PC-9 (cell line): Measurements from ENCODE around the gene PIK3R5. TPM values are rescaled to one million over a fixed set of nuclear protein-coding genes. Genes with fewer than 3 reads are reported as not detected.

ENCODE experiments used
- BruUV-seq: library from RNA; stranded (reverse); fragments of 400-500 nt; replicated peaks from 2 replicates; lab custom pipeline; 2021; lab: Mats Ljungman, UMichigan
- CTCF ChIA-PET: fragments of 300-600 bp; sonication (Branson Sonifier 250); formaldehyde crosslinking; loops from one replicate; lab custom pipeline; 2022; ENCODE audit warnings: antibody characterized with exemption; lab: Charles Lee
- POLR2A ChIA-PET: fragments of 300-600 bp; sonication (Branson Sonifier 250); formaldehyde crosslinking; loops from one replicate; lab custom pipeline; 2022; ENCODE audit warnings: antibody characterized with exemption; ENCODE audit not compliant: unreplicated experiment; lab: Charles Lee
- DNase-seq, 2 experiments: peaks; one replicate each; pipeline versions ENCODE4 v3.0.0 to v3.0.0-alpha.2; 2015 to 2022; ENCODE audit warnings: mixed read lengths in 1 of 2
- H2AFZ ChIP-seq: fragments of 200-600 bp; sonication (generic); 2 replicates; pipeline ENCODE4 v1.8.1; 2017; ENCODE audit warnings: antibody characterized with exemption
- H3F3A ChIP-seq: fragments of 200-600 bp; sonication (generic); 2 replicates; pipeline ENCODE4 v1.8.1; 2017; ENCODE audit warnings: antibody characterized with exemption, mild to moderate bottlenecking, low read depth; ENCODE audit not compliant: insufficient read depth
- H3K27ac ChIP-seq: fragments of 200-600 bp; sonication (generic); 2 replicates; pipeline ENCODE4 v1.6.1; 2016; ENCODE audit warnings: mixed run types
- H3K27me3 ChIP-seq: fragments of 200-600 bp; sonication (generic); 2 replicates; pipeline ENCODE4 v1.6.1; 2016; ENCODE audit warnings: low read depth, mixed run types; ENCODE audit not compliant: insufficient read depth
- H3K36me3 ChIP-seq: fragments of 200-600 bp; sonication (generic); 2 replicates; pipeline ENCODE4 v1.6.1; 2016; ENCODE audit warnings: low read depth, mixed run types
- H3K4me1 ChIP-seq: fragments of 200-600 bp; sonication (generic); replicated peaks from 2 replicates; pipeline ENCODE4 v1.6.1; 2016; ENCODE audit warnings: mixed run types; ENCODE audit not compliant: insufficient read depth
- H3K4me2 ChIP-seq: fragments of 200-600 bp; sonication (generic); 2 replicates; pipeline ENCODE4 v1.6.1; 2017; ENCODE audit warnings: mixed run types
- H3K4me3 ChIP-seq: fragments of 200-600 bp; sonication (generic); 2 replicates; pipeline ENCODE4 v1.6.1; 2016; ENCODE audit warnings: mixed run types
- H3K79me2 ChIP-seq: fragments of 200-600 bp; sonication (generic); 2 replicates; pipeline ENCODE4 v1.6.1; 2017; ENCODE audit warnings: low read depth, mixed run types
- H3K9me2 ChIP-seq: fragments of 200-600 bp; sonication (generic); 2 replicates; pipeline ENCODE4 v1.8.1; 2017; ENCODE audit warnings: mild to moderate bottlenecking; ENCODE audit not compliant: insufficient read depth
- H3K9me3 ChIP-seq: fragments of 200-600 bp; sonication (generic); 2 replicates; pipeline ENCODE4 v1.8.1; 2016; ENCODE audit warnings: low read depth; ENCODE audit not compliant: insufficient read depth
- H4K20me1 ChIP-seq: fragments of 200-600 bp; sonication (generic); 2 replicates; pipeline ENCODE4 v1.8.1; 2017; ENCODE audit not compliant: insufficient read depth
- EZH2 ChIP-seq: fragments of 200-600 bp; sonication (generic); IDR thresholded peaks from 2 replicates; pipeline ENCODE4 v1.8.0; 2017; ENCODE audit warnings: antibody characterized with exemption, low read depth
- intact Hi-C: fragments of 100-400 bp; cut with micrococcal nuclease; formaldehyde crosslinking; loops from one replicate; pipeline ENCODE4 v1.10.0; 2022; ENCODE audit not compliant: unreplicated experiment
- total RNA-seq: library from RNA; stranded (reverse); gene quantifications from 2 replicates; pipeline ENCODE4 v1.2.3, GENCODE V29; 2021
- TF ChIP-seq, protein P1 (sequence below): fragments of 200-600 bp; sonication (generic); conservative IDR thresholded peaks from 2 replicates; pipeline ENCODE4 v1.6.1; 2017; ENCODE audit warnings: mixed run types, antibody characterized with exemption, mild to moderate bottlenecking, moderate library complexity

PIK3R5 gene
- total RNA-seq, 1 experiment from 2014 or later: not detected

DNA sequence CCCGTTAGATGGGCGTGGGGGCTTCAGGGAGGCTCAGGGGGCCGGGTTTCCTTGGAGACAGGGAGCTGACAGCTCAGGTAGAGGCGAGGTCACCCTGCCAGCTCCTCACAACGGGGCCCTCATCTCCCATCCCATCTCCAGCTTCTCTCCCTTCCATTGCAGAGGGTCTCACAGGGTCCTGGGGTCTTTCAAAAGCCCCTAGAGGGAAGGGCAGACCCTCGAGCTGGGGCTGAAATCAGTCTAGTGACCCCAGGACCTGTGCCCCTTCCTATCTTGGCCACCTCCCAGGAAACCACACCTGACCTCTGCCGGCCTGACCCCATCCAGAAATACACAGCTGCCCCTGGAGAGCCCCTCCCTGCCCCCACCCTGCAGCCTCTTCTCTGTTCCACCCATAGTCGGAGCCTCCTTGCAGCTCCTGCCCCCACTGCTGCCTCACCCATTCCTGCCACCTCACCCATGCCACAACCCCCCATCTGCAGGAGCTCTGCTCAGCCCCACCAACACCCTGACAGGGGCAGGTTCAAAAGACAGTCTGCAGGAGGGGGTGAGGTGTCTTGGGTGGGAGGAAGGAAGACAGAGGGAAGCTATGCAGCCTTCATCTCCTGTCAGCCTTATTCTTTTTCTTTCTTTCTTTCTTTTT is 23.4 kb downstream of the PIK3R5 start:
- no peaks in the 10 kb centered on the region for H3K9me2 ChIP-seq
- H2AFZ ChIP-seq: no peak overlapping the region
- H3K79me2 ChIP-seq: no peaks in the 10 kb centered on the region
- BruUV-seq: no TSS peak
- H3F3A ChIP-seq: no peaks in the 10 kb centered on the region
- H3K4me3 ChIP-seq: no peak overlapping the region
- H3K36me3 ChIP-seq: no peaks in the 10 kb centered on the region
- H3K9me3 ChIP-seq: no peaks in the 10 kb centered on the region
- peaks cover 60% of the 10 kb centered on the region for H3K27me3 ChIP-seq
- H3K4me2 ChIP-seq: no peak overlapping the region
- no peak overlapping the region for H3K27ac ChIP-seq
- intact Hi-C loops: no loop called here
- H3K4me1 ChIP-seq: no peaks in the 10 kb centered on the region
- ChIA-PET POLR2A (no interaction called here), CTCF (no interaction called here)
- TF ChIP-seq, protein P1, sequence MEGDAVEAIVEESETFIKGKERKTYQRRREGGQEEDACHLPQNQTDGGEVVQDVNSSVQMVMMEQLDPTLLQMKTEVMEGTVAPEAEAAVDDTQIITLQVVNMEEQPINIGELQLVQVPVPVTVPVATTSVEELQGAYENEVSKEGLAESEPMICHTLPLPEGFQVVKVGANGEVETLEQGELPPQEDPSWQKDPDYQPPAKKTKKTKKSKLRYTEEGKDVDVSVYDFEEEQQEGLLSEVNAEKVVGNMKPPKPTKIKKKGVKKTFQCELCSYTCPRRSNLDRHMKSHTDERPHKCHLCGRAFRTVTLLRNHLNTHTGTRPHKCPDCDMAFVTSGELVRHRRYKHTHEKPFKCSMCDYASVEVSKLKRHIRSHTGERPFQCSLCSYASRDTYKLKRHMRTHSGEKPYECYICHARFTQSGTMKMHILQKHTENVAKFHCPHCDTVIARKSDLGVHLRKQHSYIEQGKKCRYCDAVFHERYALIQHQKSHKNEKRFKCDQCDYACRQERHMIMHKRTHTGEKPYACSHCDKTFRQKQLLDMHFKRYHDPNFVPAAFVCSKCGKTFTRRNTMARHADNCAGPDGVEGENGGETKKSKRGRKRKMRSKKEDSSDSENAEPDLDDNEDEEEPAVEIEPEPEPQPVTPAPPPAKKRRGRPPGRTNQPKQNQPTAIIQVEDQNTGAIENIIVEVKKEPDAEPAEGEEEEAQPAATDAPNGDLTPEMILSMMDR: no peak
- TF ChIP-seq EZH2: no peak
- H4K20me1 ChIP-seq: no peaks in the 10 kb centered on the region
- no peak for DNase-seq

DNA sequence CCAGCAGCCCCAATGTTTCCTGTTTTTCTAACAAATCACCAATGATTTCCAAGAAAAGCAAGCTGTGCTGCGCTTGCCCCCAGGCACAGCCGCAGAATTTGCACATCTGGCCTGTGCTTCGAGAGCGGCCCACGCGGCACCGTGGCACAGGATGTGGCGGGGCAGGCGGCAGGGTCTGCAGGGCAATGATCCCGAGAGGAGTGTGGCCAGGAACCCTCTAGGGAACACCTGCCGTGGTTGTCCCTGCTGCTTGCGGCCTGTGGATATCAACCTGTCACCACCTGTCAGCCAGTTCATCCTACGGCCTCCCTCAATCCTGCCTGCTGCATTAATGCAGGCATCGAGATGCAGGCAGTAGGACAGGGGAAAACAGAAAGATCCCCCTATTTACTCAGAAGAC is 24.0 kb downstream of the PIK3R5 start:
- Histone ChIP-seq H2AFZ (no peak overlapping the region), H3K9me3 (no peaks in the 10 kb centered on the region), H3K79me2 (no peaks in the 10 kb centered on the region), H3K4me1 (no peaks in the 10 kb centered on the region), H3K4me2 (no peak overlapping the region), H3K36me3 (no peaks in the 10 kb centered on the region), H3K4me3 (no peak overlapping the region), H3F3A (no peaks in the 10 kb centered on the region), H3K27me3 (peaks cover 55% of the 10 kb centered on the region), H3K27ac (no peak overlapping the region), H3K9me2 (no peaks in the 10 kb centered on the region), H4K20me1 (no peaks in the 10 kb centered on the region)
- no peak for DNase-seq
- intact Hi-C loops: no loop called here
- ChIA-PET POLR2A (no interaction called here), CTCF (no interaction called here)
- BruUV-seq: no TSS peak
- TF ChIP-seq EZH2: no peak
- TF ChIP-seq, protein P1: no peak

DNA sequence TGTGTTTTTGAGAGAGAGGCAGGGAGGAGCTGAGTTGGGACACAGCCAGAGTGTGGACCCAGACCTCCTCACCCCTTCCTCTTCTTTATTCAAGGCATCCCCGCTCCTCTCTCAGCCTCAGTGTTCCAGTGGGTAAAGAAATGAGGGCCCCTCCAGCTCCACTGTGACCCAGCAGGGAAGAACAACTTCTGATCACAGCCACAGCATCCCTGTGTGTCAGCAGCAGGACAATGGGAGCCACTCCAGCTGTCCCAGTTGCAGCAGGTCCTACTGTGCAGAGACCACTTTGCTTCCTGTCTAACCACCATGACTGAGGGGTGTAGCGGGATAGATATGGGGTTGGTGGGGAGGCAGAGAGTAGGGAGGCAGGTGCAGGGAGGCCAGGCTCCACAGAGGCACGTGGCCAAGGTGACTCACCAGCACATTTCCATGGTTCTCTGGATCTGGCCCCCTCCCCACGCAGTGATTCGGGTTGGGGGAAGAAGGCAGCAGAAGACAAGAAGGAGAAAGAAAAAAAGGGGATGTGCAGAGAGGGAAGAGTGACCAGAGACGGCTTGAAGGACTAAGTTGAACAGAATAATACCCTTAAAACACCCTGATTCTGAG is 24.5 kb downstream of the PIK3R5 start:
- no peak overlapping the region for H3K4me3 ChIP-seq
- no peaks in the 10 kb centered on the region for H3K9me3 ChIP-seq
- no peak overlapping the region for H3K4me2 ChIP-seq
- H3K79me2 ChIP-seq: no peaks in the 10 kb centered on the region
- H3K27me3 ChIP-seq: peaks cover 55% of the 10 kb centered on the region
- BruUV-seq: no TSS peak
- no peak overlapping the region for H2AFZ ChIP-seq
- ChIA-PET CTCF (no interaction called here), POLR2A (no interaction called here)
- no peaks in the 10 kb centered on the region for H3F3A ChIP-seq
- no peaks in the 10 kb centered on the region for H3K36me3 ChIP-seq
- no peaks in the 10 kb centered on the region for H3K9me2 ChIP-seq
- DNase-seq: no peak
- TF ChIP-seq, protein P1: no peak
- no peak for TF ChIP-seq EZH2
- no peaks in the 10 kb centered on the region for H4K20me1 ChIP-seq
- no peaks in the 10 kb centered on the region for H3K4me1 ChIP-seq
- H3K27ac ChIP-seq: no peak overlapping the region
- intact Hi-C loops: no loop called here
